GM12874 (cell line): ENCODE measurements around the gene PARP11.

Experiments
- CTCF ChIP-seq: IDR thresholded peaks from 2 replicates; pipeline ENCODE4 v1.5.1; 2011; ENCODE audit warnings: low read depth, mild to moderate bottlenecking, control low read depth, low read length, moderate library complexity; ENCODE audit not compliant: insufficient read depth

Gene PARP11

GRCh38 chr12:3896356-3896755 is 23.2 kb upstream of the PARP11 start:
- no peak for TF ChIP-seq CTCF

- no peak for TF ChIP-seq CTCF
These were observed 19.4 kb upstream of the PARP11 start for GRCh38 chr12:3892631-3893030.

- TF ChIP-seq CTCF, result no peak
These were observed 18.0 kb upstream of the PARP11 start for GRCh38 chr12:3891201-3891600.

- TF ChIP-seq CTCF, result no peak
These were observed 15.5 kb upstream of the PARP11 start for GRCh38 chr12:3888659-3889058.

GRCh38 chr12:3885277-3886094 is 12.3 kb upstream of the PARP11 start:
- TF ChIP-seq CTCF, result peak; percentile 66

- no peak for TF ChIP-seq CTCF
These were observed 11.5 kb upstream of the PARP11 start for GRCh38 chr12:3884671-3885070.

GRCh38 chr12:3882896-3883564 is 9.8 kb upstream of the PARP11 start:
- TF ChIP-seq CTCF, result peak; percentile 33; the same call in 1 of the 2 replicates
